Occipital lobe (tissue), 2 donors: ENCODE data around the gene BEND4. TPM values are rescaled to one million over a fixed set of nuclear protein-coding genes. Genes with fewer than 3 reads are reported as not detected.

Source experiments
- DNase-seq: peaks from one replicate; lab custom pipeline; 2025; lab: John Stamatoyannopoulos, UW
- total RNA-seq: library from RNA; depleted of rRNA; stranded (reverse); fragments of >200 nt; gene quantifications from one replicate; pipeline ENCODE4 v1.2.3, GENCODE V29; 2014

Gene BEND4
- total RNA-seq, 1 donor from 2014 or later: 11.5 TPM

DNA sequence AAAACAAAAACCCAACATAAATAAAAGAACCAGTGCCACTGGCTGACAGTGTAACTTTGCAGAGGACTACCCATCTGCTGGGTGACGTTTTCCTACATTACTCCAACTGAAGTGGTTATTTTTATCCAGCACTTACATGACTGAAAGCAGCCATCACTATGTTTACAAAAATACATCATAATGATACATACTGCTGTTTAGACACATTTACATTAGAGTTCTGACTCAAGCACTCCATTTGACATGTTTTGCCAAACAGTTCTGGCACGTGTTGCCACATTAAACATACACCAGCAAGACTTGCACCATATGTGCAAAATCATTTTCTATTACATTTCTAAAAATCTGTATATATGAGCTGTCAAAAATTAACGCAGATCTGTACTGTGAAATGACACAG is 39.6 kb downstream of the BEND4 start:
- DNase-seq: no peak

DNA sequence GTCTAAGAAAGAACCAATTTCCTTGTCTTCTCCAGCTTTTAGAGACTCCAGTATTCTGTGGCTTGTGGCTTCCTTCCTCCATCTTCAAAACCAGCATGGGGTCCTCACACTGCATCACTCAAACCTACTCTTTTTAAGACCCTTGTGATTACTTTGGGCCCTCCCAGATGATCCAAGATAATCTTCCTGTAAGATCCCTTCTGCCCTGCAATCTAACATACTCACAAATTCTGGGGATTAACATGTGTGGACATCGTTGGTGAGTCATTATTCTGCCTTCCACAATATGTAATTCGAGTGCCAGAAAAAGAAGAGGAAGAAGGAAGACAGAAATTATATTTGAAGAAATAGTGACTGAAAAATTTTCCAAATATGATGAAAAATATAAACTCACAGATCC is 47.9 kb downstream of the BEND4 start:
- no peak for DNase-seq

DNA sequence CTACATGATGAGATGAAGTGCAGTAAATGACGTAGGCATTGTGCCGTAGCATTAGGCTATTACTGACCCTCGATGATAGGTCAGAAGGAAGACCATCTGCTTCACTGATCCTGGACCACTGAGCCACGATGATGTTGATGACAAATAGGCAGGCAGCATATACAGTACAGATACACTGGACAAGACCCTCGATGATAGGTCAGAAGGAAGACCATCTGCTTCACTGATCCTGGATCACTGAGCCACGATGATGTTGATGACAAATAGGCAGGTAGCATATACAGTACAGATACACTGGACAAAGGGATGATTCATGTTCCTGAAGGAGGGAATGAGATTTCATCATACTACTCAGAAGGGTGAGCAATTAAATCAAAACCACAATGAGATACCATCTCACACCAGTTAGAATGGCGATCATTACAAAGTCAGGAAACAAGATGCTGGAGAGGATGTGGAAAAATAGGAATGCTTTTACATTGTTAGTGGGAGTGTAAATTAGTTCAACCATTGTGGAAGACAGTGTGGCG is 50.9 kb downstream of the BEND4 start:
- no peak for DNase-seq

DNA sequence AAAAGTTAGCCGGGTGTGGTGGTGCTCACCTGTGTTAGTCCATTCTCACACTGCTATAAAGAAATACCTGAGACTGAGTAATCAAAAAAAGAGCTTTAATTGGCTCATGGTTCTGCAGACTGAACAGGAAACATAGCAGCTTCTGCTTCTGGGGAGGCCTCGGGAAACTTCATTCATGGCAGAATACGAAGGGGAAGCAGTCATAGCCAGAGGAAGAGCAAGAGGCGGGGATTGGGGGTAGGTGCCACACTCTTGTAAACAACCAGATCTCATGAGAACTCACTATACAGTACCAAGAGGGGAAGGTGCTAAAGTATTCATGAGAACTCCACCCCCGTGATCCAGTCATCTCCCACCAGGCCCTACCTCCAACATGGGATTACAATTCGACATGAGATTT is 64.1 kb downstream of the BEND4 start:
- DNase-seq: no peak

GRCh38 chr4:42083816-42084215 is 68.6 kb downstream of the BEND4 start:
- DNase-seq: no peak

GRCh38 chr4:42080306-42080705 is 72.1 kb downstream of the BEND4 start:
- DNase-seq: no peak

DNA sequence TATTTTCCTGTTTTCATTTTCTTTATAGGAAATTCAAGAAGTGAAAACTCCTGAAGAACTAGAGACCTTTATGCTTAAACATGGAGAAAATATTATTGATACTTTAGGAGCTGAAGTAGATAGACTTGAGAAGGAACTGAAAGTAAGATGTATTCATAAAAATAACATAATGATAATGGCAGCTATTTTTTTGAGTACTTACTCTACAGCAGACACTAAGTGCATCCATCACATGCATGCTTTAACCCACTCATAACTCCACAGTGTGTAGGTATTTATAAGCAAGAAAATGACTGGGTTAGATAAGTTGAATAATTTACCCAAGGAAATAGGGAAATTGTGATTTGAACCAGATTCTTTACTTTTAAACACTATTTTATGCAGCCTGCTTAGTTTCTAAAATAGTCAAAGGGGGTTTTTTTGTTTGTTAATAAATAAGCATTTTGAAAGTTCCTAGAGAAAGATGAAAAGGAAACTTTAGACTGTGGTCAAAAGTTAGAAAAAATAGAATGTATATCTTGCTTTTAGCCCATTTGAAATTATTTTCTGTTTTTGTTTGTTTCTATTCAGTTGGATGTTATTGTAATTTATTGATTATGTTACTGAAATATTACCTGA is 74.2 kb downstream of the BEND4 start:
- no peak for DNase-seq

- no peak for DNase-seq
Observed at GRCh38 chr4:42074294-42074693, 78.2 kb downstream of the BEND4 start.

DNA sequence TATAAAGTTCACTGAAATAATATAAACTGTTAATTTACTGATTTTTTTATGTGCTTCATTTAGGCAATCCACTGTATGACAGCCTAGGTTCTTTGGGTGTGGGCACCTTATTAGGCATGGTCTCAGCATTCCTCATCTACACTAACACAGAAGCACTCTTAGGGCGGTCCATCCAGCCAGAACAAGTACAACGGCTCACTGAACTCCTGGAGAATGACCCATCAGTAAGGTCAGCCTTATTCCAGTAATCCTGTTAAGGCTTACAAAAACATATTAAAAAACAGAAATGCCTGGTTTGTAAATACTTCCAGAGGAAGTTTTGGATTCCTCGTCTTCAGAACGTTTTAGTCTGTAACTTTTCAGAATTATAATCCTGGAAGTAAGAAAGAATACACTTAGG is 82.0 kb downstream of the BEND4 start:
- DNase-seq: no peak

- no peak for DNase-seq
Observed at GRCh38 chr4:42067264-42067663, 85.2 kb downstream of the BEND4 start.

GRCh38 chr4:42066402-42066801 is 86.1 kb downstream of the BEND4 start:
- DNase-seq: no peak

Other genes with a start within 250 kb of the BEND4 start
- gene TMEM33, start 217.2 kb downstream of the BEND4 start, total RNA-seq: 60.5 TPM
- under 0.01 TPM for gene DCAF4L1, start 170.9 kb downstream of the BEND4 start, total RNA-seq
- 116 TPM for gene SLC30A9, start 162.1 kb downstream of the BEND4 start, total RNA-seq
- gene SHISA3, start 244.8 kb upstream of the BEND4 start, total RNA-seq: 0.16 TPM